GM21723 (cell line): ENCODE data around the gene AJUBA.
A peak's percentile ranks its signal among the peaks of the same experiment; 100 is the strongest.
"Not testable (repeated sequence)": the region's sequence is repeated elsewhere in the genome, so short reads cannot be mapped to it uniquely, and the experiment has no call there.

ENCODE experiments used
- ATAC-seq: cut with Tn5 transposase; IDR thresholded peaks from one replicate; pipeline ENCODE4 v1.9.1; 2021; ENCODE audit warnings: mild to moderate bottlenecking, moderate library complexity; ENCODE audit not compliant: unreplicated experiment

The AJUBA gene

DNA sequence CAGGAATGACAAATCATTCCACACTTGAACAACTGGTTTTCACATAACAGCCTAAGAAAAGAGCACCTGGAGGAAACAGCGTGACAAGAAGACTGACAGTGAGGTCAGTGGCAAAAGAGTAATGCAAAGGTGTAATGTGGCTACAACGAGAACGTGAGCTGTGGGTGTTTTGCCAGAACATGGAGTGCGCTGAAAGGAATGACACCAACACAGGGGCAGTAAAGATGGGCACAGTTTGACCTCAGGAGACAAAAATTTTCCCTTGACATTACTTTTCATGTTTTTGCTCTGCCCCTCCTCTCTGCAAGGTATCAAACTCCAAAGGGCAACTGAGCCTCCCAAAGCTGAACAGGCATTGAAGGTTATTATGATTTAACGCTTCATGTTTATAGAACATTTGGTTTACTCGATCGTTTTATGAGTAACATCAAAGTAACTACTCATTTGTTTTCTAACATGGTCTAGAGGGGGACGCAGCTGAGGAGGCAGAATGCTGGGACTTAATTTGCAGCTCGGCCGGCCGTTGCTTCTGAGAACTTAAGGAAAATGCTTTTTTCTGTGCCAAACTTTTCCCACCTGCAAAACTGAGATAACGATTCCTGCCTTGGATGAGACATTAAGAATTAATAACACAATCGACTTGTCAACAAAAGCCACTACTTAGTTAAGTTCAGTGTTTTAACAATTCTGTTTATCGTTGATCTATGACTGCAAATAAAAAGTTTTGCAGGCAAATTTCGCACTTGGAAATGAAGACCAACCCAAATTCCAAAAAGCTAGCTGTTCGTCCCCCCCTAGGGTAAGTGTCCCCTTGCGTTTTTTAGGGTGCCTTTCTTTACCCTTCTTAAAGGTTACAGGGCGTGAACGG lies 26.4 kb downstream of the AJUBA start:
- ATAC-seq, result no peak

GRCh38 chr14:22952418-22952817 lies 29.9 kb downstream of the AJUBA start:
- ATAC-seq, result no peak

- not testable (repeated sequence) for ATAC-seq
Observed at GRCh38 chr14:22951795-22952194, 30.6 kb downstream of the AJUBA start.

- ATAC-seq, result no peak
Observed at GRCh38 chr14:22945642-22946041, 36.7 kb downstream of the AJUBA start.

DNA sequence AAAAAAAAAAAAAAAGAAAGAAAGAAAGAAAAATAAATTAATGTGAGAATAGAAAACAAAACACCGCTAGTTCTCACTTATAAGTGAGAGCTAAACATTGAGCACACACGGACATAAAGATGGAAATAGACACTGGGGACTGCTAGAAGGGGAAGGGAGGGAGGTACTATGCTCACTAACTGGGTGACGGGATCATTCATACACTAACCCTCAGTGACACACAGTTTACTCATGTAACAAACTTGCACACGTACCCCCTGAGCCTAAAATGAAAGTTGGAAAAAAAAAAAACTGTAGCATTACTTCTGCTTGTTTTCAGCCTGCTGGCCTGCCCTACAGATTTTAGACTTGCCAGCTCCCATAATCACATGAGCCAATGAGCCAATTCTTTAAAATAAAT lies 42.7 kb downstream of the AJUBA start:
- ATAC-seq, result no peak

GRCh38 chr14:22935156-22935555 lies 47.2 kb downstream of the AJUBA start:
- no peak for ATAC-seq

GRCh38 chr14:22932146-22932545 lies 50.2 kb downstream of the AJUBA start:
- ATAC-seq, result no peak

- no peak for ATAC-seq
Observed at GRCh38 chr14:22929961-22930364, 52.4 kb downstream of the AJUBA start.

GRCh38 chr14:22929104-22929960 lies 53.0 kb downstream of the AJUBA start, which contains the start of gene PRMT5:
Gene PRMT5 (minus strand): TSS chr14:22929376. CDS start chr14:22929361, 15 bp downstream.
- peak; percentile 91 for ATAC-seq

GRCh38 chr14:22928237-22929103 lies 53.9 kb downstream of the AJUBA start:
- no peak for ATAC-seq

DNA sequence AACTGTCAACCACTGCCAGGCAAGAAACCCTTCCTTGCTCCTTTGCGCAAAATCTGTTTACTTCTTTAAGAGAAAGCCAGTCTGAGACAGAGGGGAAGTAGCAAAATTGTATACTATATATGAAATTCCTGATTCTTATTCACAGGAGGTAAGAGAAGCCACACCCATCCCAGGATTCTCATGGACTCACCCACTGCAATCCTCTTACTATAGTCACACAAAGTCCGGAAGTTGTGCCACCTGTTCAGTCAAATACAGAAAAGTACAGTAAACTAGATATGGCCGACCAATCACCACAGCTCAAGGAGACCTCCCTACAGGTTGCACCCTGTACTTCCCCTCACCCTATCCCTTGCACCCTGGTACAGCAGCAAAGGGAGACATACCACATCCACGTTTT lies 56.0 kb downstream of the AJUBA start:
- ATAC-seq, result no peak

- no peak for ATAC-seq
Observed at GRCh38 chr14:22925513-22925912, 56.8 kb downstream of the AJUBA start.

GRCh38 chr14:22923746-22924145 lies 58.6 kb downstream of the AJUBA start:
- no peak for ATAC-seq

GRCh38 chr14:22922294-22922693 lies 60.1 kb downstream of the AJUBA start:
- ATAC-seq, result no peak
